WTC11 (cell line): Measurements from ENCODE around the gene HSDL1.

ENCODE experiments used
- AR ChIP-seq: fragments of 250-450 bp; sonication (Bioruptor Pico); IDR thresholded peaks from 2 replicates; pipeline ENCODE4 v1.9.0; 2021; ENCODE audit warnings: mild to moderate bottlenecking
- CREB1 ChIP-seq: sonication (generic); formaldehyde crosslinking; IDR thresholded peaks from 2 replicates; pipeline ENCODE4 v1.8.0; 2023; ENCODE audit warnings: mild to moderate bottlenecking, missing genetic modification reagents
- MAX ChIP-seq: sonication (generic); formaldehyde crosslinking; IDR thresholded peaks from 2 replicates; pipeline ENCODE4 v1.8.0; 2022; ENCODE audit warnings: mild to moderate bottlenecking, missing genetic modification reagents
- RORB ChIP-seq: fragments of 250-450 bp; sonication (Bioruptor Pico); IDR thresholded peaks from 2 replicates; pipeline ENCODE4 v1.9.0; 2021; ENCODE audit warnings: mild to moderate bottlenecking
- SP1 ChIP-seq: sonication (generic); formaldehyde crosslinking; conservative IDR thresholded peaks from 2 replicates; pipeline ENCODE4 v1.8.1; 2022; ENCODE audit warnings: missing genetic modification reagents
- ZBTB21 ChIP-seq: sonication (generic); formaldehyde crosslinking; IDR thresholded peaks from 2 replicates; pipeline ENCODE4 v1.8.1; 2023; ENCODE audit warnings: mild to moderate bottlenecking, missing genetic modification reagents, borderline replicate concordance
- TF ChIP-seq, protein P1 (sequence below): fragments of 200-600 bp; IDR thresholded peaks from 2 replicates; pipeline ENCODE4 v1.8.0; 2022; ENCODE audit warnings: antibody characterized with exemption

GRCh38 chr16:84144209-84144858, 643 bp downstream of the HSDL1 start:
- TF ChIP-seq, protein P1, sequence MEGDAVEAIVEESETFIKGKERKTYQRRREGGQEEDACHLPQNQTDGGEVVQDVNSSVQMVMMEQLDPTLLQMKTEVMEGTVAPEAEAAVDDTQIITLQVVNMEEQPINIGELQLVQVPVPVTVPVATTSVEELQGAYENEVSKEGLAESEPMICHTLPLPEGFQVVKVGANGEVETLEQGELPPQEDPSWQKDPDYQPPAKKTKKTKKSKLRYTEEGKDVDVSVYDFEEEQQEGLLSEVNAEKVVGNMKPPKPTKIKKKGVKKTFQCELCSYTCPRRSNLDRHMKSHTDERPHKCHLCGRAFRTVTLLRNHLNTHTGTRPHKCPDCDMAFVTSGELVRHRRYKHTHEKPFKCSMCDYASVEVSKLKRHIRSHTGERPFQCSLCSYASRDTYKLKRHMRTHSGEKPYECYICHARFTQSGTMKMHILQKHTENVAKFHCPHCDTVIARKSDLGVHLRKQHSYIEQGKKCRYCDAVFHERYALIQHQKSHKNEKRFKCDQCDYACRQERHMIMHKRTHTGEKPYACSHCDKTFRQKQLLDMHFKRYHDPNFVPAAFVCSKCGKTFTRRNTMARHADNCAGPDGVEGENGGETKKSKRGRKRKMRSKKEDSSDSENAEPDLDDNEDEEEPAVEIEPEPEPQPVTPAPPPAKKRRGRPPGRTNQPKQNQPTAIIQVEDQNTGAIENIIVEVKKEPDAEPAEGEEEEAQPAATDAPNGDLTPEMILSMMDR = no peak
- no peak for TF ChIP-seq SP1
- TF ChIP-seq CREB1 (CRISPR knock-in tag) = no peak
- no peak for TF ChIP-seq MAX (CRISPR knock-in tag)
- TF ChIP-seq ZBTB21 (CRISPR knock-in tag) = no peak
- no peak for TF ChIP-seq RORB (CRISPR knock-in tag)
- TF ChIP-seq AR (CRISPR knock-in tag) = no peak
